ENCODE data around the gene ASPHD1.

Gene ASPHD1

GRCh38 chr16:29894352-29894751, 5.9 kb upstream of the ASPHD1 start:
- Histone ChIP-seq H3K4me3 (ENCODE audit: low read depth, low read length) (no peak overlapping the region), H2AFZ (no peak overlapping the region), H3K9ac (no peak overlapping the region), H3K4me1 (peaks cover 11% of the 10 kb centered on the region), H3K27ac (no peak overlapping the region), H3K9me3 (ENCODE audit: control insufficient read depth, low read length) (no peaks in the 10 kb centered on the region), H3K36me3 (ENCODE audit: control insufficient read depth, insufficient read depth, low read length) (no peaks in the 10 kb centered on the region), H3K27me3 (ENCODE audit: control insufficient read depth, insufficient read depth, low read length) (no peaks in the 10 kb centered on the region), H3K4me2 (ENCODE audit: low read length) (no peak overlapping the region), H3K79me2 (no peaks in the 10 kb centered on the region)
- no peak for TF ChIP-seq CTCF (IDR thresholded peaks at IDR 0.05)

GRCh38 chr16:29896841-29897240, 3.4 kb upstream of the ASPHD1 start:
- Histone ChIP-seq H3K4me2 (ENCODE audit: low read length) (no peak overlapping the region), H3K79me2 (no peaks in the 10 kb centered on the region), H3K9me3 (ENCODE audit: control insufficient read depth, low read length) (no peaks in the 10 kb centered on the region), H3K27me3 (ENCODE audit: control insufficient read depth, insufficient read depth, low read length) (no peaks in the 10 kb centered on the region), H3K36me3 (ENCODE audit: control insufficient read depth, insufficient read depth, low read length) (no peaks in the 10 kb centered on the region), H3K4me1 (peaks cover 11% of the 10 kb centered on the region), H3K4me3 (ENCODE audit: low read depth, low read length) (no peak overlapping the region), H3K27ac (no peak overlapping the region), H2AFZ (no peak overlapping the region), H3K9ac (no peak overlapping the region)
- TF ChIP-seq CTCF (IDR thresholded peaks at IDR 0.05): no peak

GRCh38 chr16:29897333-29897732, 3.0 kb upstream of the ASPHD1 start:
- Histone ChIP-seq H3K9ac (no peak overlapping the region), H3K27me3 (ENCODE audit: control insufficient read depth, insufficient read depth, low read length) (no peaks in the 10 kb centered on the region), H3K4me1 (peaks cover 11% of the 10 kb centered on the region), H3K27ac (no peak overlapping the region), H3K9me3 (ENCODE audit: control insufficient read depth, low read length) (no peaks in the 10 kb centered on the region), H3K4me3 (ENCODE audit: low read depth, low read length) (no peak overlapping the region), H2AFZ (no peak overlapping the region), H3K4me2 (ENCODE audit: low read length) (no peak overlapping the region), H3K79me2 (no peaks in the 10 kb centered on the region), H3K36me3 (ENCODE audit: control insufficient read depth, insufficient read depth, low read length) (no peaks in the 10 kb centered on the region)
- TF ChIP-seq CTCF (IDR thresholded peaks at IDR 0.05): no peak

GRCh38 chr16:29898135-29898803, 2.0 kb upstream of the ASPHD1 start:
- Histone ChIP-seq H3K9ac (no peak overlapping the region), H3K79me2 (no peaks in the 10 kb centered on the region), H3K4me1 (peaks cover 11% of the 10 kb centered on the region), H3K36me3 (ENCODE audit: control insufficient read depth, insufficient read depth, low read length) (no peaks in the 10 kb centered on the region), H3K4me2 (ENCODE audit: low read length) (no peak overlapping the region), H3K9me3 (ENCODE audit: control insufficient read depth, low read length) (no peaks in the 10 kb centered on the region), H3K27ac (no peak overlapping the region), H3K27me3 (ENCODE audit: control insufficient read depth, insufficient read depth, low read length) (no peaks in the 10 kb centered on the region), H2AFZ (peak overlapping the region; percentile 97), H3K4me3 (ENCODE audit: low read depth, low read length) (no peak overlapping the region)
- no peak for TF ChIP-seq CTCF (IDR thresholded peaks at IDR 0.05)

Measured in parathyroid adenoma (tissue), 2 donors.